HG03439 (cell line): ENCODE measurements around the gene YPEL1.
"Not testable (repeated sequence)": the region's sequence is repeated elsewhere in the genome, so short reads cannot be mapped to it uniquely, and the experiment has no call there.

ENCODE experiments used
- ATAC-seq: cut with Tn5 transposase; IDR thresholded peaks from one replicate; pipeline ENCODE4 v1.9.1; 2021; ENCODE audit warnings: mild to moderate bottlenecking, moderate library complexity; ENCODE audit not compliant: unreplicated experiment

Gene YPEL1

GRCh38 chr22:21754523-21754922, 18.9 kb upstream of the YPEL1 start:
- no peak for ATAC-seq

- no peak for ATAC-seq
These were observed 17.9 kb upstream of the YPEL1 start for GRCh38 chr22:21753374-21754111.

- ATAC-seq = no peak
These were observed 16.7 kb upstream of the YPEL1 start for GRCh38 chr22:21752276-21752675.

GRCh38 chr22:21745948-21746347, 10.4 kb upstream of the YPEL1 start:
- ATAC-seq = no peak

DNA sequence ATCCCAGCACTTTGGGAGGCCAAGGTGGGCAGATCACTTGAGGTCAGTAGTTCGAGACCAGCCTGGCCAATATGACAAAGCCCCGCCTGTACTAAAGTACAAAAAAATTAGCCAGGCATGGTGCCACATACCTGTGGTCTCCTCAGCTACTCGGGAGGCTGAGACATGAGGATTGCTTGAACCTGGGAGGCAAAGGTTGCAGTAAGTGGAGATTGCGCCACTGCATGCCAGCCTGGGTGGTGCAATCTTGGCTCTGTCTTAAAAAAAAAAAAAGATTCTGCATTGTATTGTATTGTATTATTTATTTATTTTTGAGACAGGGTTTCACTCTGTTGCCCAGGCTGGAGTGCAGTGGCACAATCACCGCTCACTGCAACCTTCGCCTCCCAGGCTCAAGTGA, 9.3 kb upstream of the YPEL1 start:
- ATAC-seq = not testable (repeated sequence)

DNA sequence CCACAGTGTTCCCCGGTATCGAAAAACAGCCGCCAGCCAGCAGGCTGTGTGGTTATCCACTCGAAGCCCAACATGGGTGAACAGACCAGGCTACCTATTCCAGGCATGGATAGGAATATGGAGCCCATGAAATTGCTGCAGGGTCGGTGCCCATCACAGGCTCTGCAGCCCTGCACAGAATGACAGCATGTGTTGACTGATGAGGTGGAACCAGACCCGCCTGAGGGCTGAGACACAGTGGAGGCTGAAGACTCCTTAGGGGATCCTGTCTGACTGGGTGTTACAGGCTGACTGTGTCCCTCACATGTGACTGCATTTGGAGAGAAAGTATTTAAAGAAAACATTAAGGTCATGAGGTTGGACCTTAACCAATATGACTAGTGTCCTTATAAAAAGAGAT, 6.2 kb upstream of the YPEL1 start:
- no peak for ATAC-seq

DNA sequence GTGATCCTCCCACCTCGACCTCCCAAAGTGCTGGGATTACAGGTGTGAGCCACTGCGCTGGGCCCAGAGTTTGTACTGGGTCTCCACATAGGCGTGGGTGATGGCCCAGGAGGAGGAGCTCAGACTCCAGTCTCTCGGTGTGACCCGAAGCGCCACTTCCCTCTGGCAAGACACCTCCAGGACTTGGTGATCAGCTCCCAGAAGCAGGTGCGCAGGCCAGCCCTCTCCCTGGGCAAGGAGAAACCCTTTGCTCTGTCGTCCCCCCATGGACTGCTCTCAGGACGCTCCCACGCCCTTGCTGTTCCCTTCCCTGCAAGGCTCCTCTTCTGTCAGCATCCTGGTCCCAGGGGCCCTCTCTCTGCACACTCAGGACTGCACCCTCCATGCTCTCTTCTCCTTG, 5.5 kb upstream of the YPEL1 start:
- ATAC-seq = no peak

GRCh38 chr22:21739828-21740377, 4.3 kb upstream of the YPEL1 start:
- ATAC-seq = no peak

DNA sequence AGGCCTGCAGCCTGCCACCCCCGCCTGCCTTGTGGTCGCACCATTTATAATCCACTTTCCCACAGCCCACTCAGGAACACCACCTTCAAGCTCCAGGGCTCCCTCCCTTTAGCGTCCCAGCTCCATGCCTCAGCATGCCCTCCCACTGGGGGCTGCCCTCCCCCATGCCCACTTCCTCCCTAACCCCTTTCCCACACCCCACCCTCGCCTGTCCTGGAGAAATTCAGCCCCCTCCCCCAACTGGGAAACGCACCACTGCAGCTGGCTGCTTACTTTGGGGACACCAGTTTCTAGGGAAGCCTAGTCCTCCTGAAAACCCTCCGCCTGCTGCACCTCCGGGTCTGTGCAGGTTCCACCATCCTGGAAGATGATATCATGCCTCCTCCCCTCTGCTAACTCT, 3.4 kb upstream of the YPEL1 start:
- ATAC-seq = no peak

GRCh38 chr22:21738081-21738480, 2.5 kb upstream of the YPEL1 start:
- no peak for ATAC-seq

DNA sequence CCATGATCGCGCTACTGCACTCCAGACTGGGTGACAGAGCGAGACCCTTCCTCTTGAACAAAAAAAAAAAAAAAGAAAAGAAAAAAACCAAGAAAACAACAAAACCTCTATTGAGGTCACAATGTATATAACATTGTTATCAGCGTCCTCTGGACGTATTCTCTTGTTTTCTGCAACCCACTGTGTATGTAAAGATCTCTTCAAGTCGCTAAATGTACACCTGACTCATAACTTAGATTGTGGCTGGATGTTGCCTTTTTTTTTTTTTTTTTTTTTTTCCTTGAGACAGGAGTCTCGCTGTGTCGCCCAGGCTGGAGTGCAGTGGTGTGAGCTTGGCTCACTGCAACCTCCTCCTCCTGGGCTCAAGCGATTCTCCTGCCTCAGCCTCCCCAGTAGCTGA, 1.4 kb upstream of the YPEL1 start:
- no peak for ATAC-seq

DNA sequence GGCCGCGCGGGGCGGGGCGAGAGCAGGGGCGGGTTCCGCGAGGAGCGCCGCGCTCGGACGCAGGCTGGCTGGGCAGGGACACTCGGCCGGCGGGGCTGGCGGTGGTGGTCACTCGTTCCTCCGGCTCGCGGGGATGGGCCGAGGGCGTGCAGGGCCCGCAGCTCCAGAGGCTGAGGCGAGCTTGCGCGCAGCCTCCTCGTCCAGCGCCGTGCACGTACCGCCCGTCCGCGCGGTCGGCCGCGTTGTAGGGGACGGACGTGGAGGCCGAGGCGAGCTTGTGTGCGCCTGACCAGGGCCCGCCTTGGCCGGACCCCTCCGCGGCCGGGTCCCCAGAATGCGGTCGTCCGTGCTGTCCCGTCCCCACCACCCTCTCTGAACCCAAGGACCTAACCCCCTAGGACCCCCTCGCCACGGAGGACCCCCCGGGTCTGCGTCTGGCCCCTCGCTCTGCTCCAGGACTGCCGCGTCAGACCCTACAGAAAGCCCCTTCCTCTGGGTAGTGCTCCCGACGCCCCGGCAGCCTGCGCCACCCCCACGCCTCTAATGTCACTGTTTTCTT, 569 bp upstream of the YPEL1 start:
- ATAC-seq = no peak

DNA sequence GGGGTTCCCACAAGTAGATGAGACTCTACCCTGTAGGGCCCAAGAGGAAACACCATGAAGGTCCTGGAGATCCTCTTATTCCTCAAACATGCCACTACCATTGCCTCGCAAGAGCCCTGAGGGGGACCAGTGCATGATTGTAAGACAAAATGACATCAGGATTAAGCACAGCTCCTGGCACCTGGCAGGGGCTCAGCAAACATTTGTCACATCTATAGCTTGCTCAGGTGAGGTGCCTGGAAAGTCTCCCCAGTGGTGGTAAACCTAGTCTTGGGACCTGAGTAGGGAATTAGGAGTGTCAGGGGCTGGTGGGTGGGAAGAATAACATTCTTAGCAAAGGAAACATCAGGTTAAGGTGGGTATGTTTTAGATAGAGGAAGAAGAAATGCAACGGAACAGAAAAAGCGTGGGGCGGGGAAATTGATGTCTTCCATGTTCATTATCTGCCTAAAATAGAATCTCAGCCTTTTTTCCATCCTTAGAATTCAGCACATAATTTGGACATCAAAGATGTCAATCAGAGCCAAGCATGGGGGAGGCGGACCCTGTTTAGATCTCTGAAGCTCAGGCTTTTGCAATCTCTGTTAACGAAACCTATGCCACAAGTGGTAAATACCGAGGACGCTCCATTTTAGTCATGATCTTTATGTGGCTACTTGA, 924 bp downstream of the YPEL1 start:
- ATAC-seq = no peak

GRCh38 chr22:21731503-21731902, 4.1 kb downstream of the YPEL1 start:
- ATAC-seq = no peak

DNA sequence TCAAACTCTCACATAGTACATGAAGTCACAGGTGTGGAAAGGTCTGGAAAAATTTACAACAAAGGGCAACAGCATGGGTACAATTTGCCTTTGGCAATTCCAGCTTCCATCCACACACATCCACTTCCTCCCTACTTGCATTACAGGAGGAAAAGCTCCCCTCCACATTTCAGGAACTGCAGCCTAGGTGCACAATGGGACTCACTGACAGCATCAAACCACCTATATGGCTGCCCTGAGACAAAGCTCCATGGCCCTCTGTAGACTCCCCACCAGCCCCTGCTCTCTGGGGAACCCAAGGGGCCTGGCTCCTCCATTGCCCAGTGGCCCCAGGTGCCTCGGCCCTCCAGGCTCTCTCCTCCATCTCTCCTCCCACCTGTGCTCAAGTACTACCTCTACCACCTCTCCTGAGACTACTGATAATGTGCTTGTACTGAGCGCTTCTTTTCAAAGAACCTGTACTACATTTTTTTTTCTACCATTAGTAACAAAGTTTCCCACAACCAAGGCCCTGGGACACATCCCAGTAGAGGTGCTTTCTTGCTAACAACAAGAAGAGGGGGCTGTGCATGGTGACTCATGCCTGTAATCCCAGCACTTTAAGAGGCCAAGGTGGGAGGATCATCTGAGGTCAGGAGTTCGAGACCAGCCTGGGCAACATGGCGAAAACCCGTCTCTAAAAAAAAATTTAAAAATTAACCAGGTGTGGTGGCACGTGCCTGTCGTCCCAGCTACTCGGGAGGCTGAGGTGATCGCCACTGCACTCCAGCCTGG, 4.9 kb downstream of the YPEL1 start:
- no peak for ATAC-seq

DNA sequence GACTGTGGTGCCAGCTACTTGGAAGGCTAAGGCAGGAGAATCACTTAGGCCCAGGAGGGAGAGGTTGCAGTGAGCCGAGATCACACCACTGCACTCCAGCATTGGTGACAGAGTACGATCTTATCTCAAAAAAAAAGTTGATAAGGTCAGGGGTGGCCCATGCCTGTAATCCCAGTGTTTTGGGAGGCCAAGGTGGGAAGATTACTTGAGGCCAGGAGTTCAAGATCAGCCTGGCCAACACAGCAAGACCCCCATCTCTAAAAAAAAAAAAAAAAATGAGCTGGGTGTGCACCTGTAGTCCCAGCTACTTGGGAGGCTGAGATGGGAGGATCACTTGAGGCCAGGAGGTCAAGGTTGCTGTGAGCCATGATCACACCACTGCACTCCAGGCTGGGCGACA, 6.4 kb downstream of the YPEL1 start:
- ATAC-seq = not testable (repeated sequence)

DNA sequence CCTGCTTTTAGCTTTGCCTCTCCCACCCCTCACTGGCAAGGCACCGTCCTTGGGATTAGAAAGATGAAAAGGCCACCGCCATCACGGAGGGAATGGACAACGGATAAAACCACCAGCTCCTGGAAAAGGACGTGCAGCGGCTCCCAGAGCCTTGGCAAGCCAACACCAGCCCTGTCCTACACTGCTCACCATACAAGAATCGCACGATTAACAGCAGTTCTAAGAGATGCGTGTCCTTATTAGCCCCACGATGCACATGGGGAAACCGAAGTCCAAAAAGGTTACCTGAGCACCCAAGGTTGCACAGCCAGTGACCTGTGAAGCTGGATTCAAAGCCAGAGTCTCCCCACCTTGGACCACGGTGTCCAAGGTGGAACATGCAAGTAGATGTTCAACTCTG, 7.3 kb downstream of the YPEL1 start:
- ATAC-seq = no peak

DNA sequence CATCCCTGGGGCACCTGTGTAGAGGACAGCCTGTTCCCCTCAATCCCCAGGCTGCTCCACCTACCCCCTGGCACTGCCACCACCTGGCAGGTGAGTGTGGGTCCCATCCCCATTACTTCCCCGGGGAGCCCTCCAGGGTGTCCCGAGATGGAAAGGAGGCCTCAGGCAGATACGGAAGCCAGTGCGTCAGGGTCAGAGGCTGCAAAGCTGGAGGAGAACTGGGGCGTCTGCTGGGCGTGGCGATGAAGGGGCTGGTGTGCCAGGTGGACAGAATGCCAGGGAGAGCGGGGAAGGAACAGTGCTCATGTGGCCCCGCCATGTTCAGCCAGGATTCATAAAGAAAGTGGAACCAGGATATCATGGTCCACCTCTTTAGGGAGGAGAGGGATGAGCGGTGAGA, 7.8 kb downstream of the YPEL1 start:
- ATAC-seq = no peak

DNA sequence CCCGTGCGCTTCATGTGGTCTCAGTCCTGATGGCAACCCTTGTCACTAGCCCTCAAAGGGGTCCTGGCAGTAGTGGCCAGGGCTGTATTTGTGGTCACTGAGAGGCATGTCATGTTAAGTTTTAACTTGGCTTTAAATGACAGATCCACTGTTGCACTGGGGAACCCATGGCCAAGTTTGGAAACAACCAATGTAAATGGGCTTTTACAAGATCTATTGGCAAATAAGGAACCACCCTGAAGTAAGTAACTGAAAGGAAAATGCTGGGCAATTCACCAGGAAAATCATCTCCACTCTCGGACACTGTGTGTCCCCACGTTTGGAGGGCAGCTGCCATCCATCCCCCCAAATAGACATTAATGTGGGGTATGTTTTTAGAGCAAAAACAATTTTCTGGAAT, 8.4 kb downstream of the YPEL1 start:
- no peak for ATAC-seq

DNA sequence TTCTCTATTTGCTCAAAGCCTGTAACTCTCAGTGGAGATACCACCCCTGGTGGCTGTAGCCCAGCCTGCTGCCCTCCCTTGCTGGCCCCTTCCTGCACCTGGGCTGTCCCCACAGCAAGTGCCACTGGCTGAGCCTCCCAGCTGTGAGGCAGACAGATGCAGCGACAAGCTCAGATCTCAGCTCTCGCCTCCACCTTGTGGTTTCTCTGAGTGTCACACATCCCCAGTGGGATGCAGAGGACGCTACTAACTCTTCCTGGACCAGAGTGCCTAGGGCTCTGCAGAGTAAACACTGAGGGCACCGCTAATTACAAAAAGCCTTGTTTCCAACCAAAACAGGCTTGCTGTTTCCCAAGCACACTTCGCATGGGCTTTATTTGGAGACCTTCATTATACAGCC, 8.9 kb downstream of the YPEL1 start:
- no peak for ATAC-seq

GRCh38 chr22:21725956-21726649, 9.5 kb downstream of the YPEL1 start:
- no peak for ATAC-seq
